OCI-M2 (cell line): Measurements from ENCODE around the gene TXNDC16.
"Not testable (repeated sequence)": the region's sequence is repeated elsewhere in the genome, so short reads cannot be mapped to it uniquely, and the experiment has no call there.

Experiments used
- DNase-seq: peaks from one replicate; lab custom pipeline; 2025; ENCODE audit not compliant: unreplicated experiment; lab: John Stamatoyannopoulos, UW

TXNDC16 gene

DNA sequence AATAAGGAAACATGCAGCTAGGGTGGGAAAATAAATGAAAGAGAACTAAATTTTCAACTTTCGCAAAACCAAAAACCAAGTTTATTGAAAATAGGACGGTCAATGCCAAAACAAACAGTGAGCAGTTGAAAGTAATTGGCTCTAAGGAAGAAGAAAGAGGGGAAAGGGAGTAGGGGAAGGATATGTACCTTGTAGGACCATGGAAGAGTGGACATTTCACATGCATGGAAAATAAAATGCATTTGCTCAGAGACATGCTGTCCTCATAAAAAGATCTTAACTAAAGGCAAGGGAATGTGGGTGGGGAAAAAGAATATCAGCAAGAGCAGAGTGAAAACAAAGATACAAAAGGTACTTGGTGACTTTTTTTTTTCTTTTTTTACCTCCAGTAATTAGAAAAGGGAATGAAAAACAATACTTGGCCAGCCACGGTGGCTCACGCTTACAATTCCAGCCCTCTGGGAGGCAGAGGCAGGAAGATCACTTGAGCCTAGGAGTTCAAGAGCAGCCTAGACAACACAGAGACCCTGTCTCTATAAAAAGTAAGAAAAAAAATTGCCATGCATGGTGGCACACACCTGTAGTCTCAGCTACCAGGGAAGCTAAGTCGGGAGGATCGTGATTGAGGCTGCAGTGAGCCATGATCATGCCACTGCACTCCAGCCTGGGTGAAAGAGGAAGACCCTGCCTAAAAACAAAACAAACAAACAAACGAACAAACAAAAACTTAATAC lies 6.6 kb downstream of the TXNDC16 start:
- no peak for DNase-seq

DNA sequence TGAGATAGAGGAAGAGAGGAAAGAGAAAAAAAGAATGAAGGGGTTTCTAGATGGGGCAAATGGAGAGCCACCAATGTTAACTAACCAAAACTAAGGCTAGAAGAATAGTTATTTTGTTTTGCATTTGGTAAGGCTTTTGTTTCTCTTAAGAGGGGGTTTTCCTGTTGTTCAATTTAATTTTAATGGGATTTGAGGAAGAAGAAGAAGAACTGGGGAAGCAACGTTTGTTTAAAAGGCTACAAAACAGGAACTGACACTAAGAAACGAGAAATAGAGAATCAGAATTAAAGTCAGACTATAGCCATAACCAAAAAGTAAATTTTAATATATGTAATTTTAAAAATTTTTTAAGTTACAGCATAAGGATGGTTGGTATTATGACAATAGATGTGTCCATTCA lies 13.7 kb downstream of the TXNDC16 start:
- DNase-seq: no peak

- DNase-seq: no peak
Measured at GRCh38 chr14:52536269-52536668, 16.0 kb downstream of the TXNDC16 start.

DNA sequence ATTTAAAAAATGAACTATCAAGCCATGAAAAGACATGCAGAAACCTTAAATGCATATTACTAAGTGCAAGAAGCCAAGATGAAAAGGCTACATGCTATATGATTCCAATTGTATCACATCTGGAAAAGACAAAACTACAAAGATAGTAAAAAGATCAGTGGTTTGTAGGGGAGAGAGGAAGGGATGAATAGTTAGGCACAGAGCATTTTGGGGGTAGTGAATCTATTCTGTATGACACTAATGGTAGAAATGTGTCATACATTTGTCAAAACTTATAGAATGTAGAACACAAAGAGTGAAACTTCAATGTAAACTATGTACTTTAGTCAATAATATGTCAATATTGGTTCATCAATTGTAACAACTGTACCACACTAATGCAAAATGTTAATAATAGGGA lies 20.8 kb downstream of the TXNDC16 start:
- no peak for DNase-seq

DNA sequence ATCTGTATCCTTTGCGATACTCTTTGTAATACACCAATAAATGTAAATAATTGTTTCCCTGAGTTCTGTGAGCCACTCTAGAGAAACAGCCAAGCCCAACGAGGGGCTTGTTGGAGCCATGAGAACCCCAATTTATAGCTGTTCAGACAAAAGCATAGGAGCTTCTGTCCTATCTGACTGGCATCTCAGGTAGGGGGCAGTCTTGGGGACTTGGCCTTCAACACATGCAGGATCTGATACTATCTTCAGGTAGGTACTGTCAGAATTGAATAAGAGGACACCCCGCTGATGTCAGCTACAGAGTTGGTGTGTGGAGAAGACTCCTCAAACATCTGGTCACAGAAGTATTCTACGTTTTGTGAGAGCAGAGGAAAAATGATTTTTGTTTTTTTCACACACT lies 25.3 kb downstream of the TXNDC16 start:
- no peak for DNase-seq

DNA sequence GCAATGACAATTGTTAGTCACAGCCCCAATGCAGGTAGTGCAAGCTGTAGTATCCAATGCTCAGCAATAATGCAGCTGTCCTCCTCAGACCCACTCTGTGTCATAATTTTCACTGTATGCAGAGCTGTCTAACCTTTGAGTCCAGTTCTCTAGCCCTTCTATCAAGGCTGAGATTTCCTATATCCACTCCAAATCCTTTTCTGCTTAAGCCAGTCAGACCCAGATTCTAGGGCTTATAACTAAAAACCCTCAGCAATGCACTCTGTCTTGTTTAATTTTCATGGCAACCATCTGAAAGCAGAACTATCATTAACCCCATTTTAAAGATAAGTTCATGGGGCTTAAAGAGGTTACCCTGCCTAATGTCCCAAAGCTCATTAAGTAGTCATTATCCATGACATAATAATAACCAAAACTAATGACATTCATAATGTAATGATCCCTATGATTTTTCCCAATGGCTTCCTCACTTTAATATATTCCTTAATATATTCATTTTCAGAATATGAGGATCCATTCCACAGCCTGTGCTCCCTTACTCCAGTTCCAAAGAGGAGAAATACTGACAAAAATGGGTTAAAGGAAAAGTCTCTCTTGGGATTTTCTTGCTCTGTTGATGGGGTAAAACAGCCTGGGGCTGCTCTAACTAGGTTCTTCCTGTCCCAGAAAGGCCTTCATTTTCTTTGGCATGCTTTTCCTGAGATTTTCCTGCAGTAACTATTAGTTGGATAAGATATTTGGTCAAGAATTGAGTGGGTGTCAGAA lies 29.5 kb downstream of the TXNDC16 start:
- no peak for DNase-seq

GRCh38 chr14:52522033-52522432 lies 30.3 kb downstream of the TXNDC16 start:
- no peak for DNase-seq

DNA sequence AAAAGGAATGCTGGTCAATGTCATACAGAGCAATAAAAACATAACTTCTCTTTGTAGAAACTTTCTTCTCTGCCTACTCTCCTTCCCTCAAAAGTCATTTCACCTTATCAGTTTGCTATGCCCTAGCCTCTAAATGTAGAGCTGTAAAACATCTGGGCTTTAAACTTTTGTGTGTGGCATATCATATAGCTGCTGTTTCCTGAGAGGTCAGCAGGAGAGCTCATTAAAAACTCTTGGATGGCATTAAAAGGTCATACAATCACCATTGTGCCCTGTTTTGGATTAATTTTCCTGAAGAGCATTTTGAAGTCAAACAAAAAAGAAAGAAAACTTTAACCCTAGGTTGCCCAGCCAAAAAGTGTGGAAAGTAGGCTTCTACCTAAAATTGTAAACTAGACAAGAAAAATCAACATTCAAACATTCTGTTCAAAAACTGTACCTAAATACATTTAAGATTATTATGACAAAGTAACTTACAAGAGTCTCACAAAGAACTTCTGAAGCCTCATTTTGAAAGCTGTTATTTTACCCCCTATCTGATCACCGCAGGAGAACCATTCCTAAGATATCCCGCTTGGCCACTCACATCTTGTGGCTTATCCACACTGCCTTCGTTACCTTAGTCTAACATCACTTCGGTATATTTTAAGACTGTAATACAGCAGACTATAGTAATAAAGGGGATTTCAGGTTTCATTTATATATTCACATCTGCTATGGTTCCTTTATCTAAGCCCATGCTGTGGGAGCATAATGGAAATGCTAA lies 38.1 kb downstream of the TXNDC16 start:
- no peak for DNase-seq

DNA sequence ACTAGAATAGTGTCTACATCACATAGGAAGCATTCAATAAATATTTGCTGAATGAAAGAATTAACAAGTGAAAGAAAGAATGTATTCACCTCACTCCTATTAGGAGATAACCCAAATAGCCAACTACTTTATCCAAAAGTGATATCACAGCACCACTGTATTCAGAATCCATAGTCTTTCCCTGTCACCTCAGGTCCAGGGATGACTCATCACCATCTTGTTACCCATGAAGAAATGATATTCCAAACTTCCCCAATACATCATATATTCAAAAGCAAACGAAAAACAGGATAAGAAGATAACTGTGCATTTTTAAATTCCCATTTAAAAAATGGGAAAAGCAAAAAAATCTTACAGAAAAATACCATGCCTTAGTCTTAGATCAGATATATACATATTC lies 39.1 kb downstream of the TXNDC16 start:
- no peak for DNase-seq

- DNase-seq: no peak
Measured at GRCh38 chr14:52494444-52494843, 57.9 kb downstream of the TXNDC16 start.

DNA sequence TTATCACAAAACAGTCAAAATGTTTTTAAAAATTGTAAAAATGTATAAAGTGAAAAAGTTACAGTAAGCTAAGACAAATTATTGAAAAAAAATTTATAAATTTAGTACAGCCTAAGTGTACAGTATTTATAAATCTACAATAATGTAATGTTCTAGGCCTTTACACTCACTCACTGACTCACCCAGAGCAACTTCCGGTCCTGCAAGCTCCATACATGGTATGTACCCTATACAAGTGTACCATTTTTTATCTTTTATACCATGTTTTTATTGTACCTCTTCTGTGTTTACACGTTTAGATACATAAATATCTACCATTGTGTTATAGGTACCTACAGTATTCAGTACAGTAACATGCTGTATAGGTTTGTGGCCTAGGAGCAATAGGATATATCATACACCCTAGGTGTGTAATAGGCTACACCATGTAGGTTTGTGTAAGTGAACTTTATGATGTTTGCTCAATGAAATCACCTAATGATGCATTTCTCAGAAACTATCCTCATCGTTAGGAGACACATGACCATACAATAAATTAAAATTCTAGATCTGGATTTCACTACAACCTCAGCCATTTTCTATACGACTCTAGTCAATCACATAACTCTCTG lies 66.8 kb downstream of the TXNDC16 start:
- DNase-seq: no peak

DNA sequence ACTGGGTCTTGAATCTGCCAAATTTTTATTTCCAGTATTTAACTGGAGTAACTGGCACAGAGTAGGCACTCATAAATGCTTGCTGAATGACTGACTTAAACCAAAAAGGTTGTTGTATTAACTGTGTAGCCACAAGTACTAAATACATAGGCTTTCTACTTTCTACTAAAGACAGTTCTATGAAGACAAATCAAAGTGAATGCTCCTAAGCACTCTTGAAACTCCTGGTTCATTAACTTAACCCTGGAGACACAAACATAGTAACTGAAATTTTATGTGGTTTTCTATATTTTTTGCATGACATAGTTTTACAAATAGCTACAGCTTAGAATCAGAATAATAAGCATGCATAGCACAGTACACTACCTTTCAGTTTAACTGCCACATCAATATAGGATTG lies 70.4 kb downstream of the TXNDC16 start:
- no peak for DNase-seq

DNA sequence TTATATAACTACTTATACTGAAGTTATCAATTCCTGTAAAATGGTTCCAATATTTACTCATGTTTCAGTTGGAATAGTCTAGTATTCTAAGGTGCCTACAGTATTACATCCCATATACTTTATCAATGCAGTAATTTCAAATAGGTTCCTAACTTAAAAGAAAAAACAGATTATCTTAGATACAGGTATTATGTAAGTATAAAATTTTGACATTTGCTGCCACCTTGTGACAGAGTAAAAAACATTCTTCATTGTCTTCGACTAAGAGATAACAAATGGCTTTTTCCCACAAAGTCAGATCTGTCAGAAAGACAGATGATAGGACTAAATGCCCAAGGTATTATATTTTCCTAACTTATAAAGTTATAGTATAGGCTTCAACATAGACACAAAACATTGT lies 78.7 kb downstream of the TXNDC16 start:
- DNase-seq: no peak

GRCh38 chr14:52472728-52473127 lies 79.6 kb downstream of the TXNDC16 start:
- DNase-seq: no peak

DNA sequence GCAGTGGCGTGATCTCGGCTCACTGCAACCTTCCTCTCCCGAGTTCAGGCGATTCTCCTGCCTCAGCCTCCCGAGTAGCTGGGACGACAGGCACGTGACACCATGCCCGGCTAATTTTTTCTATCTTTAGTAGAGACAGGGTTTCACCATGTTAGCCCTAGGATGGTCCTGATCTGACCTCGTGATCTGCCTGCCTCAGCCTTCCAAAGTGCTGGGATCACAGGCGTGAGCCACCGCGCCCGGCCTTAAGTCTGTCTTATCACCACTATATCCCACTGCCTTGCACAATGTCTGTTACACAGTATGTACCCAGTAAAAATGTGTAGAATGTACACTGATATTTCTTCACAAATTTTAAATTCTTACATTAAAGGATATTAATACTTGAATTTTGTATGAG lies 80.1 kb downstream of the TXNDC16 start:
- DNase-seq: not testable (repeated sequence)

- no peak for DNase-seq
Measured at GRCh38 chr14:52467515-52468266, 84.6 kb downstream of the TXNDC16 start.

- no peak for DNase-seq
Measured at GRCh38 chr14:52464175-52464574, 88.1 kb downstream of the TXNDC16 start.

- no peak for DNase-seq
Measured at GRCh38 chr14:52463375-52463774, 88.9 kb downstream of the TXNDC16 start.

GRCh38 chr14:52461721-52462120 lies 90.6 kb downstream of the TXNDC16 start:
- DNase-seq: no peak

DNA sequence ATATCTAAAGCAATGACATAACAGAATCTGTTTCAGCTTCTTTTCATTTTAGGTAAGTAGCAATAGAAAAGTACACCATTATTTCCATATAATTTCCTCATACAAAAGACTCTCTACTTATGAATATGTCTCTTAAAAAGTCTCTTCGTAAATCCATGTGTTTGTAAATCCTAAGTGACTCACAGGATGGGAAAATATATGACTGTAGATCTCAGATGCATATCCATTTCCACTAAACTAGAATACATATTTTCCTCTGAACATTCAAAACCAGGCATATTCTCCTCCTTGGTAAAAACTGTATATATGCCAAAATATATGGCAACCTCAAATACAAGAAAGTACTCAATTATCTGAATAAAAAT lies 93.6 kb downstream of the TXNDC16 start:
- no peak for DNase-seq

- DNase-seq: no peak
Measured at GRCh38 chr14:52457411-52457810, 94.9 kb downstream of the TXNDC16 start.
